HG03066 (cell line): ENCODE measurements around the gene ITPR2.
"Not testable (repeated sequence)": the region's sequence is repeated elsewhere in the genome, so short reads cannot be mapped to it uniquely, and the experiment has no call there.

Source experiments
- ATAC-seq: cut with Tn5 transposase; IDR thresholded peaks from one replicate; pipeline ENCODE4 v1.9.1; 2021; ENCODE audit warnings: low read depth; ENCODE audit not compliant: unreplicated experiment

The ITPR2 gene

GRCh38 chr12:26832822-26833742, at the start of gene ITPR2:
Gene ITPR2 (minus strand): TSS chr12:26833194. CDS start chr12:26832781, 413 bp downstream.
- peak; percentile 71 for ATAC-seq

GRCh38 chr12:26880625-26881024, 47.6 kb upstream of the ITPR2 start:
- ATAC-seq = no peak

- ATAC-seq = peak; percentile 45
These were observed 45.7 kb upstream of the ITPR2 start for GRCh38 chr12:26878661-26879119.

- peak; percentile 66 for ATAC-seq
These were observed 41.7 kb upstream of the ITPR2 start for GRCh38 chr12:26874501-26875296.

- ATAC-seq = no peak
These were observed 39.6 kb upstream of the ITPR2 start for GRCh38 chr12:26872625-26873024.

GRCh38 chr12:26871985-26872384, 39.0 kb upstream of the ITPR2 start:
- ATAC-seq = no peak

GRCh38 chr12:26870491-26871419, 37.8 kb upstream of the ITPR2 start:
- ATAC-seq = no peak

- ATAC-seq = no peak
These were observed 37.0 kb upstream of the ITPR2 start for GRCh38 chr12:26869908-26870459.

- no peak for ATAC-seq
These were observed 36.1 kb upstream of the ITPR2 start for GRCh38 chr12:26869104-26869494.

GRCh38 chr12:26868447-26869103, 35.6 kb upstream of the ITPR2 start:
- no peak for ATAC-seq

GRCh38 chr12:26867080-26867479, 34.1 kb upstream of the ITPR2 start:
- peak; percentile 67 for ATAC-seq

GRCh38 chr12:26863515-26863914, 30.5 kb upstream of the ITPR2 start:
- no peak for ATAC-seq

GRCh38 chr12:26862787-26863186, 29.8 kb upstream of the ITPR2 start:
- ATAC-seq = not testable (repeated sequence)

- no peak for ATAC-seq
These were observed 28.7 kb upstream of the ITPR2 start for GRCh38 chr12:26861690-26862089.

- no peak for ATAC-seq
These were observed 24.6 kb upstream of the ITPR2 start for GRCh38 chr12:26857465-26858176.

- ATAC-seq = no peak
These were observed 22.3 kb upstream of the ITPR2 start for GRCh38 chr12:26855337-26855736.

- no peak for ATAC-seq
These were observed 21.0 kb upstream of the ITPR2 start for GRCh38 chr12:26854031-26854390.

GRCh38 chr12:26853303-26854030, 20.5 kb upstream of the ITPR2 start:
- no peak for ATAC-seq
